ENCODE results near the gene CBR3. TPM values are rescaled to one million over a fixed set of nuclear protein-coding genes. Genes with fewer than 3 reads are reported as not detected.

The CBR3 gene
- polyA plus RNA-seq, 1 of the 3 experiments (the other 2 are of a cell fraction) = 6.7 TPM

DNA sequence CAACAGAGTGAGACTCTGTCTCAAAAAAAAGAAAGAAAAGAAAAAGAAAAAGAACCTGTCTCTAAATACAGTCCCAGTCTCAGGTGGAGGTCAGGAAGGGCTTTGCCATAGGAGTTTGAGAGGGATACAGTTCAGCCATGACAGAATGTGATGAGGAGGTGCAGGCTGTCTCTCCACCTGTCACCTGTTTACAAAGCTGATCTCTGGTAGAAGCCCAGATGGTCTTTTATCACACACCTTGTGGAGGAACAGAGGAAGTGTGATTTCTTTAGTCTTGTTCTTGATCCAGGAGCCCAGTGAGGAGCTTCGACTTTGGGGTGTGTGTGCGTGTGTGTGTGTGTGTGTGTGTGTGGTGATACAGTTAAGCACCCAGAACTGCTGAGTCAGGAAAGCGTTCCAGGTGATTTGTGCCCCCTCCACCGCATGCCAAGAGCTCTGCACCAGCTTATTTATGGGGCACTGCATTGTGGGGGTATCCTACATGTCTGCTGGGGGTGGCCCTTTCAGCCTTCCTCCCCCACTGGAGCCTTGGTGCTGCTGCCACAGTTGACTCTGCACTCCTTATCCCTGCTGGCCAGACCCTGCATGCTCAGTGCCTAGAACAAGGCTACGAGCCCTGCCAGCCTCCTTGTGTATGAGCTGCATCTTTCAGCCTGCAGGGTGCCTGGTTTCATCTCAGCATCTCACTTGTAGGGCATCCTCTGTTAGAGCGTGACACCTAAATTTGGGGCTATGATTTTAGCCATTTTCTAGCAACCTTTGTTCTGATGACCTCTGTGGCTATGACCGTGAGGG lies 41.1 kb downstream of the CBR3 start:
- no peaks in the 10 kb centered on the region for H3K9me2 ChIP-seq
- ChIA-PET CTCF (interaction anchor here (0.7 kb wide), 1 partner anchor 39 kb away, joined by 3 read pairs; no protein-coding TSS in a partner anchor), POLR2A (no interaction called here)
- H3K4me3 ChIP-seq (ENCODE audit: low read depth in 2 of 2, low read length in 1 of 2) = no peak overlapping the region
- no peak overlapping the region for H3K27ac ChIP-seq (ENCODE audit: low read depth in 2 of 2, low read length in 1 of 2)
- no peak overlapping the region for H3K4me2 ChIP-seq
- no peaks in the 10 kb centered on the region for H4K20me1 ChIP-seq (ENCODE audit: insufficient read depth)
- H3F3A ChIP-seq (replicated peaks; ENCODE audit: insufficient read depth) = no peaks in the 10 kb centered on the region
- no peaks in the 10 kb centered on the region for H3K27me3 ChIP-seq (ENCODE audit: insufficient read depth)
- no peak overlapping the region for H2AFZ ChIP-seq (ENCODE audit: low read depth)
- H3K4me1 ChIP-seq (ENCODE audit: control insufficient read depth in 1 of 2, insufficient read depth in 2 of 2, low read depth in 1 of 2, low read length in 1 of 2) = no peaks in the 10 kb centered on the region
- no peak for DNase-seq
- no peaks in the 10 kb centered on the region for H3K9me3 ChIP-seq
- no peak overlapping the region for H3K9ac ChIP-seq
- WGBS (ENCODE audit: low lambda C conversion rate) = 100% methylated on average over 4 of the region's 7 CpGs
- no peaks in the 10 kb centered on the region for H3K79me2 ChIP-seq (ENCODE audit: insufficient read depth)
- H3K36me3 ChIP-seq (replicated peaks in 1 of 2; ENCODE audit: control insufficient read depth in 1 of 2, insufficient read depth in 2 of 2, low read length in 1 of 2) = no peaks in the 10 kb centered on the region
- TF ChIP-seq, protein P1, sequence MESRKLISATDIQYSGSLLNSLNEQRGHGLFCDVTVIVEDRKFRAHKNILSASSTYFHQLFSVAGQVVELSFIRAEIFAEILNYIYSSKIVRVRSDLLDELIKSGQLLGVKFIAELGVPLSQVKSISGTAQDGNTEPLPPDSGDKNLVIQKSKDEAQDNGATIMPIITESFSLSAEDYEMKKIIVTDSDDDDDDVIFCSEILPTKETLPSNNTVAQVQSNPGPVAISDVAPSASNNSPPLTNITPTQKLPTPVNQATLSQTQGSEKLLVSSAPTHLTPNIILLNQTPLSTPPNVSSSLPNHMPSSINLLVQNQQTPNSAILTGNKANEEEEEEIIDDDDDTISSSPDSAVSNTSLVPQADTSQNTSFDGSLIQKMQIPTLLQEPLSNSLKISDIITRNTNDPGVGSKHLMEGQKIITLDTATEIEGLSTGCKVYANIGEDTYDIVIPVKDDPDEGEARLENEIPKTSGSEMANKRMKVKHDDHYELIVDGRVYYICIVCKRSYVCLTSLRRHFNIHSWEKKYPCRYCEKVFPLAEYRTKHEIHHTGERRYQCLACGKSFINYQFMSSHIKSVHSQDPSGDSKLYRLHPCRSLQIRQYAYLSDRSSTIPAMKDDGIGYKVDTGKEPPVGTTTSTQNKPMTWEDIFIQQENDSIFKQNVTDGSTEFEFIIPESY (IDR thresholded peaks at IDR 0.05; ENCODE audit: borderline replicate concordance, low read depth) = no peak
- TF ChIP-seq RFX5 (IDR thresholded peaks at IDR 0.05; ENCODE audit: low read length) (no peak), TEAD4 (IDR thresholded peaks at IDR 0.05; ENCODE audit: borderline replicate concordance, insufficient read depth) (no peak), NRF1 (IDR thresholded peaks at IDR 0.05; ENCODE audit: low read depth, low read length) (no peak), ELF1 (IDR thresholded peaks at IDR 0.05) (no peak), FOXM1 (IDR thresholded peaks at IDR 0.05; ENCODE audit: low read depth) (no peak), FOSL2 (IDR thresholded peaks at IDR 0.05; ENCODE audit: borderline replicate concordance, low read depth) (no peak), MEF2A (IDR thresholded peaks at IDR 0.05; ENCODE audit: borderline replicate concordance, low read depth) (no peak), SMC3 (IDR thresholded peaks at IDR 0.05; ENCODE audit: low read depth, low read length) (no peak), TCF12 (IDR thresholded peaks at IDR 0.05) (no peak), JUND (IDR thresholded peaks at IDR 0.05) (no peak), RXRA (IDR thresholded peaks at IDR 0.05; ENCODE audit: borderline replicate concordance, low read depth) (no peak), SIN3A (IDR thresholded peaks at IDR 0.05; ENCODE audit: borderline replicate concordance, low read depth, low read length) (no peak), GATA2 (CRISPR knock-in tag; IDR thresholded peaks at IDR 0.05) (no peak), NFIC (IDR thresholded peaks at IDR 0.05; ENCODE audit: borderline replicate concordance) (no peak), GABPA (IDR thresholded peaks at IDR 0.05; ENCODE audit: low read depth) (no peak), CHD2 (IDR thresholded peaks at IDR 0.05; ENCODE audit: low read length, partially characterized antibody) (no peak)
- TF ChIP-seq, protein P2, sequence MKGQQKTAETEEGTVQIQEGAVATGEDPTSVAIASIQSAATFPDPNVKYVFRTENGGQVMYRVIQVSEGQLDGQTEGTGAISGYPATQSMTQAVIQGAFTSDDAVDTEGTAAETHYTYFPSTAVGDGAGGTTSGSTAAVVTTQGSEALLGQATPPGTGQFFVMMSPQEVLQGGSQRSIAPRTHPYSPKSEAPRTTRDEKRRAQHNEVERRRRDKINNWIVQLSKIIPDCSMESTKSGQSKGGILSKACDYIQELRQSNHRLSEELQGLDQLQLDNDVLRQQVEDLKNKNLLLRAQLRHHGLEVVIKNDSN (IDR thresholded peaks at IDR 0.05; ENCODE audit: borderline replicate concordance, low read depth) = no peak
- TF ChIP-seq, protein P3, sequence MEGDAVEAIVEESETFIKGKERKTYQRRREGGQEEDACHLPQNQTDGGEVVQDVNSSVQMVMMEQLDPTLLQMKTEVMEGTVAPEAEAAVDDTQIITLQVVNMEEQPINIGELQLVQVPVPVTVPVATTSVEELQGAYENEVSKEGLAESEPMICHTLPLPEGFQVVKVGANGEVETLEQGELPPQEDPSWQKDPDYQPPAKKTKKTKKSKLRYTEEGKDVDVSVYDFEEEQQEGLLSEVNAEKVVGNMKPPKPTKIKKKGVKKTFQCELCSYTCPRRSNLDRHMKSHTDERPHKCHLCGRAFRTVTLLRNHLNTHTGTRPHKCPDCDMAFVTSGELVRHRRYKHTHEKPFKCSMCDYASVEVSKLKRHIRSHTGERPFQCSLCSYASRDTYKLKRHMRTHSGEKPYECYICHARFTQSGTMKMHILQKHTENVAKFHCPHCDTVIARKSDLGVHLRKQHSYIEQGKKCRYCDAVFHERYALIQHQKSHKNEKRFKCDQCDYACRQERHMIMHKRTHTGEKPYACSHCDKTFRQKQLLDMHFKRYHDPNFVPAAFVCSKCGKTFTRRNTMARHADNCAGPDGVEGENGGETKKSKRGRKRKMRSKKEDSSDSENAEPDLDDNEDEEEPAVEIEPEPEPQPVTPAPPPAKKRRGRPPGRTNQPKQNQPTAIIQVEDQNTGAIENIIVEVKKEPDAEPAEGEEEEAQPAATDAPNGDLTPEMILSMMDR (IDR thresholded peaks at IDR 0.05) = no peak

All from SK-N-SH (cell line).